GM23338 (cell line): ENCODE data around the gene TRPM3. TPM values are rescaled to one million over a fixed set of nuclear protein-coding genes. Genes with fewer than 3 reads are reported as not detected.
A peak's percentile ranks its signal among the peaks of the same experiment; 100 is the strongest.

Experiments
- ATAC-seq: fragments of 200-7000 bp; cut with Tn5 transposase; 3 replicates; pipeline ENCODE4 v1.9.1; 2020
- DNase-seq: peaks from one replicate; pipeline ENCODE4 v3.0.0-alpha.2; 2015; ENCODE audit warnings: low spot score
- H2AFZ ChIP-seq: fragments of 200-600 bp; sonication (generic); 2 replicates; pipeline ENCODE4 v1.8.0; 2016; ENCODE audit warnings: antibody characterized with exemption, mild to moderate bottlenecking, moderate library complexity
- H3F3A ChIP-seq: fragments of 200-600 bp; sonication (generic); replicated peaks from 2 replicates; pipeline ENCODE4 v1.8.0; 2017; ENCODE audit warnings: antibody characterized with exemption, mixed run types, low read depth
- H3K27ac ChIP-seq: fragments of 200-600 bp; sonication (generic); 2 replicates; pipeline ENCODE4 v1.6.1; 2016; ENCODE audit warnings: low read depth
- H3K27me3 ChIP-seq: fragments of 200-600 bp; sonication (generic); 2 replicates; pipeline ENCODE4 v1.8.0; 2016; ENCODE audit warnings: mild to moderate bottlenecking, mixed run types, moderate library complexity; ENCODE audit not compliant: insufficient read depth
- H3K36me3 ChIP-seq: fragments of 200-600 bp; sonication (generic); 2 replicates; pipeline ENCODE4 v1.8.0; 2016; ENCODE audit warnings: mild to moderate bottlenecking; ENCODE audit not compliant: insufficient read depth
- H3K4me1 ChIP-seq: fragments of 200-600 bp; sonication (generic); 2 replicates; pipeline ENCODE4 v1.8.0; 2016; ENCODE audit warnings: mild to moderate bottlenecking, moderate library complexity; ENCODE audit not compliant: insufficient read depth
- H3K4me2 ChIP-seq: fragments of 200-600 bp; sonication (generic); 2 replicates; pipeline ENCODE4 v1.7.1; 2017; ENCODE audit warnings: mixed run types
- H3K4me3 ChIP-seq: fragments of 200-600 bp; sonication (generic); 2 replicates; pipeline ENCODE4 v1.6.1; 2016; ENCODE audit warnings: mixed run types
- H3K79me2 ChIP-seq: fragments of 200-600 bp; sonication (generic); replicated peaks from 2 replicates; pipeline ENCODE4 v1.8.0; 2017; ENCODE audit warnings: mild to moderate bottlenecking; ENCODE audit not compliant: insufficient read depth
- H3K9me2 ChIP-seq: fragments of 200-600 bp; sonication (generic); 2 replicates; pipeline ENCODE4 v1.8.0; 2017; ENCODE audit not compliant: insufficient read depth
- H4K20me1 ChIP-seq: fragments of 200-600 bp; sonication (generic); replicated peaks from 2 replicates; pipeline ENCODE4 v1.8.0; 2017; ENCODE audit warnings: mild to moderate bottlenecking; ENCODE audit not compliant: insufficient read depth
- H3K27ac Mint-ChIP-seq: 2 replicates; pipeline ENCODE4 v1.8.0; 2020; ENCODE audit warnings: inconsistent platforms, mild to moderate bottlenecking, moderate library complexity, mixed read lengths
- H3K27me3 Mint-ChIP-seq: 3 replicates; pipeline ENCODE4 v1.8.0; 2022; ENCODE audit warnings: low read depth, mild to moderate bottlenecking, moderate library complexity, mixed read lengths, inconsistent platforms; ENCODE audit not compliant: insufficient read depth, poor library complexity
- H3K36me3 Mint-ChIP-seq: 3 replicates; pipeline ENCODE4 v1.8.0; 2021; ENCODE audit warnings: low read depth, mild to moderate bottlenecking, inconsistent platforms, moderate library complexity, mixed read lengths
- H3K4me1 Mint-ChIP-seq: 3 replicates; pipeline ENCODE4 v1.8.0; 2020; ENCODE audit warnings: mild to moderate bottlenecking, inconsistent platforms, mixed read lengths
- H3K4me3 Mint-ChIP-seq: 3 replicates; pipeline ENCODE4 v1.8.0; 2021; ENCODE audit warnings: moderate library complexity, mild to moderate bottlenecking, inconsistent platforms, mixed read lengths
- H3K9me3 Mint-ChIP-seq: 3 replicates; pipeline ENCODE4 v1.8.0; 2020; ENCODE audit warnings: moderate library complexity, mild to moderate bottlenecking, inconsistent platforms, mixed read lengths
- JUNB ChIP-seq: IDR thresholded peaks from one replicate; pipeline ENCODE4 v1.6.1; 2016; ENCODE audit warnings: antibody characterized with exemption; ENCODE audit not compliant: unreplicated experiment
- STAT1 ChIP-seq: IDR thresholded peaks from one replicate; pipeline ENCODE4 v1.6.1; 2016; ENCODE audit warnings: antibody characterized with exemption; ENCODE audit not compliant: unreplicated experiment
- ZNF114 ChIP-seq: fragments of 250-450 bp; sonication (Bioruptor Pico); IDR thresholded peaks from 2 replicates; pipeline ENCODE4 v1.5.0; 2020; ENCODE audit warnings: mild to moderate bottlenecking, moderate library complexity
- ZNF331 ChIP-seq: fragments of 250-450 bp; sonication (Bioruptor Pico); IDR thresholded peaks from 2 replicates; pipeline ENCODE4 v1.5.0; 2020; ENCODE audit warnings: low read depth, mild to moderate bottlenecking, moderate library complexity
- polyA plus RNA-seq: library from polyadenylated mRNA; unstranded; fragments of >200 nt; fragmentation: Nextera tagmentation; extraction: Ambion mirVana; gene quantifications from 2 replicates; pipeline ENCODE4 v1.2.1, GENCODE V29; 2016
- total RNA-seq: library from RNA; depleted of rRNA; stranded (reverse); fragments of >200 nt; shearing (Covaris generic); gene quantifications from 2 replicates; pipeline ENCODE4 v1.2.3, GENCODE V29; 2014
- TF ChIP-seq, protein P1 (sequence below): IDR thresholded peaks from one replicate; pipeline ENCODE4 v1.6.1; 2018; ENCODE audit warnings: antibody characterized with exemption; ENCODE audit not compliant: unreplicated experiment
- TF ChIP-seq, protein P2 (sequence below): IDR thresholded peaks from 2 replicates; pipeline ENCODE4 v1.6.1; 2016; ENCODE audit warnings: antibody characterized with exemption
- TF ChIP-seq, protein P3 (sequence below), 2 experiments: fragments of 200-600 bp in 1 of 2; sonication (generic) in 1 of 2; conservative IDR thresholded peaks; 2 replicates each; pipeline versions ENCODE4 v1.5.1 to v1.6.1; 2016 to 2017; ENCODE audit warnings: antibody characterized with exemption in 2 of 2, low read depth in 2 of 2, mild to moderate bottlenecking in 2 of 2, moderate library complexity in 1 of 2
- TF ChIP-seq, protein P4 (sequence below): fragments of 250-450 bp; sonication (Bioruptor Pico); IDR thresholded peaks from 2 replicates; pipeline ENCODE4 v1.5.0; 2020; ENCODE audit warnings: mild to moderate bottlenecking, moderate library complexity

The TRPM3 gene
- total and polyA plus RNA-seq, 2 experiments from 2014 or later, result 2.8 to 8.2 TPM

DNA sequence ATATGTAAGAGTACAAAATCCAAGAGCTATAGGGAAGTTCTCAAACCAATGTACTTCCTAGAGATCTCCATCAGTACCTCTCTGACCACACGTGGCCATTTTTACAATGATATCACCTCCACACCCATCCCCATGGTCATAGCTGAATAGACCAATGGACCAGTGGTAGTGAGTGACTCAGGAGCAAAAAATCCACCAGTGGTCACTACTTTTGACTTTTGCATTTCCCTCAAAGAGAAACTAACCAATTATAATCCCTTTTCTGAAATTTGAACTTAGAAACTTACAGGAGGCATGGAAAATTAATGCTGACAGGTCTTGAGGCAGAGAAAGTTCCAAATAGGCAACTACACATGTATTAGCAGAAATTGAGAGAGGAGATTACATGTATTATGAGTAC is 238.4 kb downstream of the TRPM3 start:
- H3K4me3 Mint-ChIP-seq, result no peak overlapping the region
- DNase-seq (no peak), ATAC-seq (no peak)
- H3K27me3 Mint-ChIP-seq, result peaks cover 1% of the 10 kb centered on the region
- no peaks in the 10 kb centered on the region for H3K79me2 ChIP-seq
- no peaks in the 10 kb centered on the region for H3K36me3 Mint-ChIP-seq
- TF ChIP-seq, protein P1, sequence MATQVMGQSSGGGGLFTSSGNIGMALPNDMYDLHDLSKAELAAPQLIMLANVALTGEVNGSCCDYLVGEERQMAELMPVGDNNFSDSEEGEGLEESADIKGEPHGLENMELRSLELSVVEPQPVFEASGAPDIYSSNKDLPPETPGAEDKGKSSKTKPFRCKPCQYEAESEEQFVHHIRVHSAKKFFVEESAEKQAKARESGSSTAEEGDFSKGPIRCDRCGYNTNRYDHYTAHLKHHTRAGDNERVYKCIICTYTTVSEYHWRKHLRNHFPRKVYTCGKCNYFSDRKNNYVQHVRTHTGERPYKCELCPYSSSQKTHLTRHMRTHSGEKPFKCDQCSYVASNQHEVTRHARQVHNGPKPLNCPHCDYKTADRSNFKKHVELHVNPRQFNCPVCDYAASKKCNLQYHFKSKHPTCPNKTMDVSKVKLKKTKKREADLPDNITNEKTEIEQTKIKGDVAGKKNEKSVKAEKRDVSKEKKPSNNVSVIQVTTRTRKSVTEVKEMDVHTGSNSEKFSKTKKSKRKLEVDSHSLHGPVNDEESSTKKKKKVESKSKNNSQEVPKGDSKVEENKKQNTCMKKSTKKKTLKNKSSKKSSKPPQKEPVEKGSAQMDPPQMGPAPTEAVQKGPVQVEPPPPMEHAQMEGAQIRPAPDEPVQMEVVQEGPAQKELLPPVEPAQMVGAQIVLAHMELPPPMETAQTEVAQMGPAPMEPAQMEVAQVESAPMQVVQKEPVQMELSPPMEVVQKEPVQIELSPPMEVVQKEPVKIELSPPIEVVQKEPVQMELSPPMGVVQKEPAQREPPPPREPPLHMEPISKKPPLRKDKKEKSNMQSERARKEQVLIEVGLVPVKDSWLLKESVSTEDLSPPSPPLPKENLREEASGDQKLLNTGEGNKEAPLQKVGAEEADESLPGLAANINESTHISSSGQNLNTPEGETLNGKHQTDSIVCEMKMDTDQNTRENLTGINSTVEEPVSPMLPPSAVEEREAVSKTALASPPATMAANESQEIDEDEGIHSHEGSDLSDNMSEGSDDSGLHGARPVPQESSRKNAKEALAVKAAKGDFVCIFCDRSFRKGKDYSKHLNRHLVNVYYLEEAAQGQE, result no peak
- TF ChIP-seq, protein P2, sequence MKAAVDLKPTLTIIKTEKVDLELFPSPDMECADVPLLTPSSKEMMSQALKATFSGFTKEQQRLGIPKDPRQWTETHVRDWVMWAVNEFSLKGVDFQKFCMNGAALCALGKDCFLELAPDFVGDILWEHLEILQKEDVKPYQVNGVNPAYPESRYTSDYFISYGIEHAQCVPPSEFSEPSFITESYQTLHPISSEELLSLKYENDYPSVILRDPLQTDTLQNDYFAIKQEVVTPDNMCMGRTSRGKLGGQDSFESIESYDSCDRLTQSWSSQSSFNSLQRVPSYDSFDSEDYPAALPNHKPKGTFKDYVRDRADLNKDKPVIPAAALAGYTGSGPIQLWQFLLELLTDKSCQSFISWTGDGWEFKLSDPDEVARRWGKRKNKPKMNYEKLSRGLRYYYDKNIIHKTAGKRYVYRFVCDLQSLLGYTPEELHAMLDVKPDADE, result no peak
- TF ChIP-seq JUNB (no peak), ZNF114 (CRISPR knock-in tag) (no peak), STAT1 (no peak), ZNF331 (no peak)
- TF ChIP-seq, protein P3, sequence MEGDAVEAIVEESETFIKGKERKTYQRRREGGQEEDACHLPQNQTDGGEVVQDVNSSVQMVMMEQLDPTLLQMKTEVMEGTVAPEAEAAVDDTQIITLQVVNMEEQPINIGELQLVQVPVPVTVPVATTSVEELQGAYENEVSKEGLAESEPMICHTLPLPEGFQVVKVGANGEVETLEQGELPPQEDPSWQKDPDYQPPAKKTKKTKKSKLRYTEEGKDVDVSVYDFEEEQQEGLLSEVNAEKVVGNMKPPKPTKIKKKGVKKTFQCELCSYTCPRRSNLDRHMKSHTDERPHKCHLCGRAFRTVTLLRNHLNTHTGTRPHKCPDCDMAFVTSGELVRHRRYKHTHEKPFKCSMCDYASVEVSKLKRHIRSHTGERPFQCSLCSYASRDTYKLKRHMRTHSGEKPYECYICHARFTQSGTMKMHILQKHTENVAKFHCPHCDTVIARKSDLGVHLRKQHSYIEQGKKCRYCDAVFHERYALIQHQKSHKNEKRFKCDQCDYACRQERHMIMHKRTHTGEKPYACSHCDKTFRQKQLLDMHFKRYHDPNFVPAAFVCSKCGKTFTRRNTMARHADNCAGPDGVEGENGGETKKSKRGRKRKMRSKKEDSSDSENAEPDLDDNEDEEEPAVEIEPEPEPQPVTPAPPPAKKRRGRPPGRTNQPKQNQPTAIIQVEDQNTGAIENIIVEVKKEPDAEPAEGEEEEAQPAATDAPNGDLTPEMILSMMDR (conservative IDR thresholded peaks at IDR 0.05; ENCODE audit: low read depth in 2 of 2), result 0 out of 4 replicates have a peak, but pooled peaks of 1 of the 2 experiments have one; percentile 9
- TF ChIP-seq, protein P4, sequence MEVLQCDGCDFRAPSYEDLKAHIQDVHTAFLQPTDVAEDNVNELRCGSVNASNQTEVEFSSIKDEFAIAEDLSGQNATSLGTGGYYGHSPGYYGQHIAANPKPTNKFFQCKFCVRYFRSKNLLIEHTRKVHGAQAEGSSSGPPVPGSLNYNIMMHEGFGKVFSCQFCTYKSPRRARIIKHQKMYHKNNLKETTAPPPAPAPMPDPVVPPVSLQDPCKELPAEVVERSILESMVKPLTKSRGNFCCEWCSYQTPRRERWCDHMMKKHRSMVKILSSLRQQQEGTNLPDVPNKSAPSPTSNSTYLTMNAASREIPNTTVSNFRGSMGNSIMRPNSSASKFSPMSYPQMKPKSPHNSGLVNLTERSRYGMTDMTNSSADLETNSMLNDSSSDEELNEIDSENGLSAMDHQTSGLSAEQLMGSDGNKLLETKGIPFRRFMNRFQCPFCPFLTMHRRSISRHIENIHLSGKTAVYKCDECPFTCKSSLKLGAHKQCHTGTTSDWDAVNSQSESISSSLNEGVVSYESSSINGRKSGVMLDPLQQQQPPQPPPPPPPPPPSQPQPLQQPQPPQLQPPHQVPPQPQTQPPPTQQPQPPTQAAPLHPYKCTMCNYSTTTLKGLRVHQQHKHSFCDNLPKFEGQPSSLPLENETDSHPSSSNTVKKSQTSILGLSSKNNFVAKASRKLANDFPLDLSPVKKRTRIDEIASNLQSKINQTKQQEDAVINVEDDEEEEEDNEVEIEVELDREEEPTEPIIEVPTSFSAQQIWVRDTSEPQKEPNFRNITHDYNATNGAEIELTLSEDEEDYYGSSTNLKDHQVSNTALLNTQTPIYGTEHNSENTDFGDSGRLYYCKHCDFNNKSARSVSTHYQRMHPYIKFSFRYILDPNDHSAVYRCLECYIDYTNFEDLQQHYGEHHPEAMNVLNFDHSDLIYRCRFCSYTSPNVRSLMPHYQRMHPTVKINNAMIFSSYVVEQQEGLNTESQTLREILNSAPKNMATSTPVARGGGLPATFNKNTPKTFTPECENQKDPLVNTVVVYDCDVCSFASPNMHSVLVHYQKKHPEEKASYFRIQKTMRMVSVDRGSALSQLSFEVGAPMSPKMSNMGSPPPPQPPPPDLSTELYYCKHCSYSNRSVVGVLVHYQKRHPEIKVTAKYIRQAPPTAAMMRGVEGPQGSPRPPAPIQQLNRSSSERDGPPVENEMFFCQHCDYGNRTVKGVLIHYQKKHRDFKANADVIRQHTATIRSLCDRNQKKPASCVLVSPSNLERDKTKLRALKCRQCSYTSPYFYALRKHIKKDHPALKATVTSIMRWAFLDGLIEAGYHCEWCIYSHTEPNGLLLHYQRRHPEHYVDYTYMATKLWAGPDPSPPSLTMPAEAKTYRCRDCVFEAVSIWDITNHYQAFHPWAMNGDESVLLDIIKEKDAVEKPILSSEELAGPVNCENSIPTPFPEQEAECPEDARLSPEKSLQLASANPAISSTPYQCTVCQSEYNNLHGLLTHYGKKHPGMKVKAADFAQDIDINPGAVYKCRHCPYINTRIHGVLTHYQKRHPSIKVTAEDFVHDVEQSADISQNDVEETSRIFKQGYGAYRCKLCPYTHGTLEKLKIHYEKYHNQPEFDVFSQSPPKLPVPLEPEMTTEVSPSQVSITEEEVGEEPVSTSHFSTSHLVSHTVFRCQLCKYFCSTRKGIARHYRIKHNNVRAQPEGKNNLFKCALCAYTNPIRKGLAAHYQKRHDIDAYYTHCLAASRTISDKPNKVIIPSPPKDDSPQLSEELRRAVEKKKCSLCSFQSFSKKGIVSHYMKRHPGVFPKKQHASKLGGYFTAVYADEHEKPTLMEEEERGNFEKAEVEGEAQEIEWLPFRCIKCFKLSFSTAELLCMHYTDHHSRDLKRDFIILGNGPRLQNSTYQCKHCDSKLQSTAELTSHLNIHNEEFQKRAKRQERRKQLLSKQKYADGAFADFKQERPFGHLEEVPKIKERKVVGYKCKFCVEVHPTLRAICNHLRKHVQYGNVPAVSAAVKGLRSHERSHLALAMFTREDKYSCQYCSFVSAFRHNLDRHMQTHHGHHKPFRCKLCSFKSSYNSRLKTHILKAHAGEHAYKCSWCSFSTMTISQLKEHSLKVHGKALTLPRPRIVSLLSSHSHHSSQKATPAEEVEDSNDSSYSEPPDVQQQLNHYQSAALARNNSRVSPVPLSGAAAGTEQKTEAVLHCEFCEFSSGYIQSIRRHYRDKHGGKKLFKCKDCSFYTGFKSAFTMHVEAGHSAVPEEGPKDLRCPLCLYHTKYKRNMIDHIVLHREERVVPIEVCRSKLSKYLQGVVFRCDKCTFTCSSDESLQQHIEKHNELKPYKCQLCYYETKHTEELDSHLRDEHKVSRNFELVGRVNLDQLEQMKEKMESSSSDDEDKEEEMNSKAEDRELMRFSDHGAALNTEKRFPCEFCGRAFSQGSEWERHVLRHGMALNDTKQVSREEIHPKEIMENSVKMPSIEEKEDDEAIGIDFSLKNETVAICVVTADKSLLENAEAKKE (CRISPR knock-in tag), result no peak
- no peak overlapping the region for H3K27ac Mint-ChIP-seq
- no peaks in the 10 kb centered on the region for H3F3A ChIP-seq
- no peaks in the 10 kb centered on the region for H3K27me3 ChIP-seq
- H3K27ac ChIP-seq, result no peak overlapping the region
- peaks cover 11% of the 10 kb centered on the region; the same call in 1 of the 2 replicates for H3K4me1 ChIP-seq
- H3K9me3 Mint-ChIP-seq, result no peaks in the 10 kb centered on the region
- peaks cover 8% of the 10 kb centered on the region for H3K9me2 ChIP-seq
- H3K36me3 ChIP-seq, result no peaks in the 10 kb centered on the region
- H4K20me1 ChIP-seq, result no peaks in the 10 kb centered on the region
- no peak overlapping the region for H2AFZ ChIP-seq
- peaks cover 25% of the 10 kb centered on the region for H3K4me1 Mint-ChIP-seq
- no peak overlapping the region for H3K4me2 ChIP-seq
- no peak overlapping the region for H3K4me3 ChIP-seq
